Tibial nerve (tissue), 3 donors: ENCODE results near the gene ZGLP1.

Source experiments
- CTCF ChIP-seq, 5 experiments: fragments of 200-600 bp in 3 of 5; fragments of 450-650 bp in 2 of 5; sonication (generic) in 3 of 5; IDR thresholded peaks; one replicate each; pipeline ENCODE4 v1.5.1; 2016 to 2019; ENCODE audit warnings: antibody characterized with exemption in 5 of 5, mild to moderate bottlenecking in 3 of 5, moderate library complexity in 2 of 5
- POLR2A ChIP-seq, 2 donors: fragments of 450-650 bp; IDR thresholded peaks; one replicate each; pipeline ENCODE4 v1.6.1; 2017; ENCODE audit warnings: antibody characterized with exemption in 2 of 2, mild to moderate bottlenecking in 2 of 2, moderate library complexity in 2 of 2

DNA sequence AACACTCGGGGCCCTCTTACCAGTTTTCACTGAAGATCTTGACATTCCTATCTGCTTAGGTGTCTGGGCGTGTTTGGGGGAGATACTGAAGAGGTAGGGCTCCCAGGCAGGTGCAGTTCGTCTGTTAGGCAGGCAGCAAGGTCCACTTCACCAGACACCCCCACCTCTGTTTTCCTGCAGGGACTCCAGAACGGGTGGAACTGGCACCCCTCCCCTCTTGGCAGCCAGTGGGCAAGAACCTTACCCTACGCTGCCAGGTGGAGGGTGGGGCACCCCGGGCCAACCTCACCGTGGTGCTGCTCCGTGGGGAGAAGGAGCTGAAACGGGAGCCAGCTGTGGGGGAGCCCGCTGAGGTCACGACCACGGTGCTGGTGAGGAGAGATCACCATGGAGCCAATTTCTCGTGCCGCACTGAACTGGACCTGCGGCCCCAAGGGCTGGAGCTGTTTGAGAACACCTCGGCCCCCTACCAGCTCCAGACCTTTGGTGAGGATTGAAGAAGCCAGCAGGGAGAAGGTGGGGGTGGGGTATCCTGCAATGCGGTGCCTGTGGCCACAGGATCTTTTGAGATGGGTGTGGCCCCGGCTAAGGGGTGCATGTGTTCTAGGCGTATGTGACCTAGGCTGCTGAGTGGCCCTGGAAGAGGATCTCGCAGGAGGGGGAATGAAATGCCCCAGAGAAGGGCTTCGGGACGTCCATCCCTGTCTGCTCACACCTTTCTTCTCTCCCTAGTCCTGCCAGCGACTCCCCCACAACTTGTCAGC, 26.1 kb downstream of the ZGLP1 start:
- no peak for TF ChIP-seq CTCF (IDR thresholded peaks at IDR 0.05)
- no peak for TF ChIP-seq POLR2A (IDR thresholded peaks at IDR 0.05)
